ENCODE measurements around the gene SLC45A1.

The SLC45A1 gene

GRCh38 chr1:8352886-8353785 lies 35.2 kb downstream of the SLC45A1 start:
- DNase-seq (ENCODE audit: low read depth in 2 of 2), result no peak

- no peak for DNase-seq (ENCODE audit: low read depth in 2 of 2)
Measured at GRCh38 chr1:8354038-8354437, 36.1 kb downstream of the SLC45A1 start.

GRCh38 chr1:8355439-8356255 lies 37.7 kb downstream of the SLC45A1 start:
- no peak for DNase-seq (ENCODE audit: low read depth in 2 of 2)

GRCh38 chr1:8356256-8357209 lies 38.6 kb downstream of the SLC45A1 start:
- no peak for DNase-seq (ENCODE audit: low read depth in 2 of 2)

GRCh38 chr1:8357329-8358101 lies 39.6 kb downstream of the SLC45A1 start:
- no peak for DNase-seq (ENCODE audit: low read depth in 2 of 2)

- no peak for DNase-seq (ENCODE audit: low read depth in 2 of 2)
Measured at GRCh38 chr1:8358241-8358896, 40.5 kb downstream of the SLC45A1 start.

GRCh38 chr1:8358897-8359616 lies 41.1 kb downstream of the SLC45A1 start:
- DNase-seq (ENCODE audit: low read depth in 2 of 2), result no peak

GRCh38 chr1:8359617-8360481 lies 41.9 kb downstream of the SLC45A1 start:
- no peak for DNase-seq (ENCODE audit: low read depth in 2 of 2)

- no peak for DNase-seq (ENCODE audit: low read depth in 2 of 2)
Measured at GRCh38 chr1:8360493-8361197, 42.7 kb downstream of the SLC45A1 start.

- DNase-seq (ENCODE audit: low read depth in 2 of 2), result no peak
Measured at GRCh38 chr1:8361198-8361849, 43.4 kb downstream of the SLC45A1 start.

GRCh38 chr1:8362701-8363101 lies 44.8 kb downstream of the SLC45A1 start:
- DNase-seq (ENCODE audit: low read depth in 2 of 2), result no peak

GRCh38 chr1:8363186-8363766 lies 45.4 kb downstream of the SLC45A1 start:
- DNase-seq (ENCODE audit: low read depth in 2 of 2), result no peak

GRCh38 chr1:8363767-8364301 lies 45.9 kb downstream of the SLC45A1 start:
- no peak for DNase-seq (ENCODE audit: low read depth in 2 of 2)

GRCh38 chr1:8364528-8365442 lies 46.9 kb downstream of the SLC45A1 start:
- no peak for DNase-seq (ENCODE audit: low read depth in 2 of 2)

GRCh38 chr1:8365661-8366362 lies 47.9 kb downstream of the SLC45A1 start:
- no peak for DNase-seq (ENCODE audit: low read depth in 2 of 2)
